GM21515 (cell line): Measurements from ENCODE around the gene TBC1D9.

ENCODE experiments used
- ATAC-seq: cut with Tn5 transposase; IDR thresholded peaks from one replicate; pipeline ENCODE4 v1.9.1; 2021; ENCODE audit not compliant: unreplicated experiment

TBC1D9 gene

GRCh38 chr4:140622333-140622958 is 133.7 kb downstream of the TBC1D9 start:
- no peak for ATAC-seq

GRCh38 chr4:140621161-140621560 is 135.0 kb downstream of the TBC1D9 start:
- ATAC-seq, result no peak

GRCh38 chr4:140617499-140618248 is 138.5 kb downstream of the TBC1D9 start:
- no peak for ATAC-seq

- ATAC-seq, result no peak
These were observed 140.7 kb downstream of the TBC1D9 start for GRCh38 chr4:140615451-140615850.

- no peak for ATAC-seq
These were observed 143.8 kb downstream of the TBC1D9 start for GRCh38 chr4:140612357-140612756.

- ATAC-seq, result no peak
These were observed 144.3 kb downstream of the TBC1D9 start for GRCh38 chr4:140611854-140612253.

- ATAC-seq, result peak; percentile 88
These were observed 146.4 kb downstream of the TBC1D9 start for GRCh38 chr4:140609548-140610425.

- ATAC-seq, result no peak
These were observed 148.3 kb downstream of the TBC1D9 start for GRCh38 chr4:140607852-140608251.

GRCh38 chr4:140604544-140604943 is 151.6 kb downstream of the TBC1D9 start:
- ATAC-seq, result no peak

GRCh38 chr4:140603286-140603685 is 152.9 kb downstream of the TBC1D9 start:
- no peak for ATAC-seq

GRCh38 chr4:140602714-140603113 is 153.5 kb downstream of the TBC1D9 start:
- ATAC-seq, result no peak

- no peak for ATAC-seq
These were observed 155.8 kb downstream of the TBC1D9 start for GRCh38 chr4:140600408-140600807.

- ATAC-seq, result peak; percentile 68
These were observed 161.1 kb downstream of the TBC1D9 start for GRCh38 chr4:140595065-140595464.

- no peak for ATAC-seq
These were observed 171.7 kb downstream of the TBC1D9 start for GRCh38 chr4:140584439-140584838.

- ATAC-seq, result no peak
These were observed 175.1 kb downstream of the TBC1D9 start for GRCh38 chr4:140581078-140581477.

- ATAC-seq, result no peak
These were observed 176.9 kb downstream of the TBC1D9 start for GRCh38 chr4:140579278-140579677.

GRCh38 chr4:140575489-140575888 is 180.7 kb downstream of the TBC1D9 start:
- no peak for ATAC-seq

GRCh38 chr4:140571620-140572019 is 184.6 kb downstream of the TBC1D9 start:
- no peak for ATAC-seq
